MG63 (cell line): ENCODE results near the gene INO80D. TPM values are rescaled to one million over a fixed set of nuclear protein-coding genes. Genes with fewer than 3 reads are reported as not detected.
"Not testable (repeated sequence)": the region's sequence is repeated elsewhere in the genome, so short reads cannot be mapped to it uniquely, and the experiment has no call there.

Source experiments
- DNase-seq: peaks from one replicate; pipeline ENCODE4 v3.0.0-alpha.2; 2020
- H3K27me3 ChIP-seq: fragments of 250-450 bp; sonication (Bioruptor Pico); 2 replicates; pipeline ENCODE4 v1.5.1; 2020; ENCODE audit warnings: mild to moderate bottlenecking, moderate library complexity
- H3K36me3 ChIP-seq: fragments of 250-450 bp; sonication (Bioruptor Pico); 2 replicates; pipeline ENCODE4 v1.5.1; 2020; ENCODE audit warnings: mild to moderate bottlenecking, moderate library complexity
- H3K4me3 ChIP-seq: fragments of 250-450 bp; sonication (Bioruptor Pico); 2 replicates; pipeline ENCODE4 v1.5.1; 2020; ENCODE audit warnings: mild to moderate bottlenecking, moderate library complexity
- H3K9me3 ChIP-seq: fragments of 250-450 bp; sonication (Bioruptor Pico); 2 replicates; pipeline ENCODE4 v1.5.1; 2020; ENCODE audit warnings: mild to moderate bottlenecking, moderate library complexity
- total RNA-seq: library from RNA; depleted of rRNA; stranded (reverse); fragments of >200 nt; shearing (Covaris generic); gene quantifications from 2 replicates; pipeline ENCODE4 v1.2.3, GENCODE V29; 2014; ENCODE audit warnings: low replicate concordance

INO80D gene
- total RNA-seq, 1 experiment from 2014 or later = 1.1 TPM

- Histone ChIP-seq H3K4me3 (no peak overlapping the region), H3K9me3 (no peaks in the 10 kb centered on the region), H3K36me3 (peaks cover 25% of the 10 kb centered on the region), H3K27me3 (no peaks in the 10 kb centered on the region)
- DNase-seq = peak; percentile 3
These were observed 81.8 kb downstream of the INO80D start for GRCh38 chr2:206004004-206004693.

GRCh38 chr2:206002440-206002839, 83.5 kb downstream of the INO80D start:
- Histone ChIP-seq H3K9me3 (no peaks in the 10 kb centered on the region), H3K36me3 (peaks cover 24% of the 10 kb centered on the region), H3K4me3 (no peak overlapping the region), H3K27me3 (no peaks in the 10 kb centered on the region)
- DNase-seq = no peak

- Histone ChIP-seq H3K9me3 (no peaks in the 10 kb centered on the region), H3K4me3 (no peak overlapping the region), H3K36me3 (peaks cover 22% of the 10 kb centered on the region), H3K27me3 (no peaks in the 10 kb centered on the region)
- DNase-seq = no peak
These were observed 84.1 kb downstream of the INO80D start for GRCh38 chr2:206001912-206002311.

GRCh38 chr2:206000776-206001175, 85.2 kb downstream of the INO80D start:
- no peak for DNase-seq
- Histone ChIP-seq H3K27me3 (no peaks in the 10 kb centered on the region), H3K4me3 (no peak overlapping the region), H3K9me3 (no peaks in the 10 kb centered on the region), H3K36me3 (peaks cover 20% of the 10 kb centered on the region)

GRCh38 chr2:205998583-205998982, 87.4 kb downstream of the INO80D start:
- no peaks in the 10 kb centered on the region for H3K9me3 ChIP-seq
- no peaks in the 10 kb centered on the region for H3K27me3 ChIP-seq
- no peak for DNase-seq
- no peak overlapping the region for H3K4me3 ChIP-seq
- H3K36me3 ChIP-seq = peaks cover 7% of the 10 kb centered on the region; the same call in 1 of the 2 replicates

DNA sequence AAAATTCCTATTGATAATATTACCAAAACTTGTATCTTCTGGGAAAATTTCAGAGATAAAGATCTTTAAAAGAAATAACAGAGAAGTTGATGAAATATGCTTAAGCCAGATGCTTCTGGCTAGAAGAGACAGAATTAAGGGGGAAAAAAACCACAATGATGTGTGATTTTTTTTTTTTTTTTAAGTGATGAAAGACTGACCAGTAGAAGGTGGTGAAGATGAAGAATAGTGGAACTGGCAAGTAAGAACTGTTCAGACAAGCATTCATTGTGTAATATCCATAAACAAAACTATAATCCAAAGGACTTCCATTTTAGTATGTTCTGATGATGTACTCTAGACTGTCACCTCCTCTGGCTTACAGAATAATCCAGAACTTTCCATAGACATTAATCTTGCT, 89.8 kb downstream of the INO80D start:
- no peaks in the 10 kb centered on the region for H3K9me3 ChIP-seq
- no peaks in the 10 kb centered on the region for H3K27me3 ChIP-seq
- peaks cover 7% of the 10 kb centered on the region; the same call in 1 of the 2 replicates for H3K36me3 ChIP-seq
- no peak overlapping the region for H3K4me3 ChIP-seq
- DNase-seq = no peak

GRCh38 chr2:205995260-205995659, 90.7 kb downstream of the INO80D start:
- no peak for DNase-seq
- Histone ChIP-seq H3K36me3 (peaks cover 7% of the 10 kb centered on the region; the same call in 1 of the 2 replicates), H3K27me3 (no peaks in the 10 kb centered on the region), H3K9me3 (no peaks in the 10 kb centered on the region), H3K4me3 (no peak overlapping the region)

DNA sequence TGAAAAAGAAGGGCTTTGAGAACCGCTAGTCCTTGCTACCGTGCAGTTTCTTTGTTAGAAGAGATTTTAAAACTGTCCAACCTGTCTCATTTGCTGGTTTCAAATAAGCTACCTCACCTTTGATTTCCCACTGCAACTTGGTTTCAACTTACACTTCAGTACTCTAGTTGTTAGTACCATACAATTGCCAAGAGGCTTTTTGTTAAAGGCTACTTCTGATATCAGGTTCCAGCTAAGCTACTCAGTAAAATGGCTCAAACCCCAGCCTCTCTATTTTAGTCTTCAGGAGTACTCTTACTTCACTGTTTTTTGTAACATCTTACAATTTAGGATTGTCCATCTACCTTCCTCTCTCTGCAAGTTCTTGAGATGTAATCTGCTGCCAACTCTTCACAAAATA, 91.6 kb downstream of the INO80D start:
- Histone ChIP-seq H3K36me3 (peaks cover 7% of the 10 kb centered on the region; the same call in 1 of the 2 replicates), H3K9me3 (no peaks in the 10 kb centered on the region), H3K27me3 (no peaks in the 10 kb centered on the region), H3K4me3 (no peak overlapping the region)
- no peak for DNase-seq

GRCh38 chr2:205990104-205990503, 95.9 kb downstream of the INO80D start:
- Histone ChIP-seq H3K27me3 (no peaks in the 10 kb centered on the region), H3K9me3 (no peaks in the 10 kb centered on the region), H3K4me3 (no peak overlapping the region), H3K36me3 (no peaks in the 10 kb centered on the region)
- DNase-seq = no peak

- Histone ChIP-seq H3K9me3 (no peaks in the 10 kb centered on the region), H3K36me3 (no peaks in the 10 kb centered on the region), H3K27me3 (no peaks in the 10 kb centered on the region), H3K4me3 (no peak overlapping the region)
- DNase-seq = no peak
These were observed 96.5 kb downstream of the INO80D start for GRCh38 chr2:205989271-205990071.

- H3K36me3 ChIP-seq, DNase-seq, H3K27me3 ChIP-seq, H3K9me3 ChIP-seq, H3K4me3 ChIP-seq: not testable (repeated sequence)
These were observed 97.3 kb downstream of the INO80D start for GRCh38 chr2:205988681-205989080.

DNA sequence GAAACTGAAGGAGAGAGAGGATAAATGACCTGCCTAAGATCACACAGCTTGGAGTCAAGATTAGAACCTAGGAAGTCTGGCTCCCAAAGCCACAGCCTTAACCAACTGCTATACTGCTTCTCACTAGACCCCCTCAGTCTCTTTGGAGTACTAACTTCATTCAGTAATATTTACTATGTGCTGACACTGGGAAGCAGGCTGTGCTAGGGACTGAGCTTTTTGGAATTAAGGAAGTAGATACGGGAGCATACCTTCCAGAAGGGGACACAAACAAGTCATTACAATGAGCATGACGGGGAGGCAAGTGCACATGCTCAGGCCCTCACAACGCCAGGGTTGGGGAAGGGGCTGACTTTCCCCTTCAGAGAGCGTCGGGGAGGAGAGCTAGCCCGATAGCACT, 97.7 kb downstream of the INO80D start:
- Histone ChIP-seq H3K4me3 (no peak overlapping the region), H3K36me3 (no peaks in the 10 kb centered on the region), H3K27me3 (no peaks in the 10 kb centered on the region), H3K9me3 (no peaks in the 10 kb centered on the region)
- DNase-seq = no peak

- H3K9me3 ChIP-seq, H3K36me3 ChIP-seq, H3K4me3 ChIP-seq, H3K27me3 ChIP-seq, DNase-seq: not testable (repeated sequence)
These were observed 99.6 kb downstream of the INO80D start for GRCh38 chr2:205986334-205986733.

GRCh38 chr2:205984381-205984780, 101.6 kb downstream of the INO80D start:
- Histone ChIP-seq H3K36me3 (no peaks in the 10 kb centered on the region), H3K4me3 (no peak overlapping the region), H3K9me3 (no peaks in the 10 kb centered on the region), H3K27me3 (no peaks in the 10 kb centered on the region)
- no peak for DNase-seq

- DNase-seq = no peak
- H3K4me3 ChIP-seq = no peak overlapping the region
- H3K27me3 ChIP-seq = no peaks in the 10 kb centered on the region
- H3K36me3 ChIP-seq = no peaks in the 10 kb centered on the region
- H3K9me3 ChIP-seq = no peaks in the 10 kb centered on the region
These were observed 103.1 kb downstream of the INO80D start for GRCh38 chr2:205982776-205983327.

DNA sequence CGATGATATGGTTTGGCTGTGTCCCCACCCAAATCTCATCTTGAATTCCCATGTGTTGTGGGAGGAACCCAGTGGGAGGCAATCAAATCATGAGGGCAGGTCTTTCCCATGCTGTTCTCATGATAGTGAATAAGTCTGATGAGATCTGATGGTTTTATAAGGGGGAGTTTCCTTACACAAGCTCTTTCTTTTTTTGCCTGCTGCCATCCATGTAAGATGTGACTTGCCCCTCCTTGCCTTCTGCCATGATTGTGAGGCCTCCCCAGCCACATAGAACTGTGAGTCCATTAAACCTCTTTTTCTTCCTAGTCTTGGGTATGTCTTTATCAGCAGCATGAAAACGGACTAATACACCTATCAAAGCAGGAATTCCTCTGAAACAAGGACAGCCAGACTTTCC, 107.2 kb downstream of the INO80D start:
- not testable (repeated sequence) for H3K27me3 ChIP-seq, H3K4me3 ChIP-seq, H3K9me3 ChIP-seq, DNase-seq, H3K36me3 ChIP-seq

- H3K9me3 ChIP-seq, DNase-seq, H3K27me3 ChIP-seq, H3K36me3 ChIP-seq, H3K4me3 ChIP-seq: not testable (repeated sequence)
These were observed 108.3 kb downstream of the INO80D start for GRCh38 chr2:205977699-205978098.
